Right lobe of liver (tissue), 4 donors: ENCODE data around the gene SEPTIN5.

Source experiments
- POLR2A ChIP-seq: fragments of 450-650 bp; IDR thresholded peaks from one replicate; pipeline ENCODE4 v1.6.1; 2017; ENCODE audit warnings: antibody characterized with exemption, mild to moderate bottlenecking
- TF ChIP-seq, protein P1 (sequence below), 4 donors: fragments of 200-600 bp in 3 of 4; fragments of 450-650 bp in 1 of 4; IDR thresholded peaks; one replicate each; pipeline versions ENCODE4 v1.5.1 to v1.8.0; 2016 to 2022; ENCODE audit warnings: antibody characterized with exemption in 4 of 4, mild to moderate bottlenecking in 2 of 4
- donor health status: DM: no; HTN: no; CAD: no.
- donor health status: DM: no; HTN: no; CAD: no.
- donor health status: DM: no; HTN: yes; CAD: no.

DNA sequence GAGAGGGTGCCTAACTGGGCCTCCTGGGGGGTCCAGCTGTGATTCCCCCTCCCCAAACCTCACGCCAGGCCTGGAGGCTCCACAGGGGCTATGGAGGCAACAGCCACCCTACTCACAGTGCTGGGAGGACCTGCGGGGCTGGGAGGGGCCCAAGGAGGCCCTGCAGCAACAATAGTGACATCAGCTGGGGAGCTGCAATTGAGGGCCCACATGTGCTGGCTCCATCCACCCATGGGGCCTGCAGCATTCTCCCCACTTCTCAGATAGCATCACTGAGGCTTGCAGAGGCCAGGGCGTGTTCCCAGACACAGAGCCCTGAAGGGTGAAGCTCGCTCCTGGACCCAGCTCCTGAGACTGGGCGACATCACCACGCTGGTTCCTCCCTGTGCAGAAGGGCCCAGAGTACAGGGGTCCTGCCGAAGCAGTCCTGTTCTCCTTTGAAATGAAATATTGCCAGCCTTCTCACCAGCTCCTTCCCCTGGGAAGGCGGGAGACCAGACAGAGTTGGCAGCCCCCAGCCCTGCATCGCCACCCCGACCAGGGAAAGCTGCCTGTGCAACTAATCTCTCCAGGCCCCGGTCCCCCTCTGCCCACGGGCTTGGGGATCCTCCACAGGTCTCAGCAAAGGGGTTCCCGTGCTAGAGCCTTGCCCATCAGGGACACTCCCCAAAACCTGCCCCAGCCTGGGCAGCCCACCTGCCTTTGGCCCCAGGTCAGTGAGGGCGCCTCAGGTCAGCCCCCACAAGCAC lies 37.4 kb downstream of the SEPTIN5 start:
- TF ChIP-seq, protein P1, sequence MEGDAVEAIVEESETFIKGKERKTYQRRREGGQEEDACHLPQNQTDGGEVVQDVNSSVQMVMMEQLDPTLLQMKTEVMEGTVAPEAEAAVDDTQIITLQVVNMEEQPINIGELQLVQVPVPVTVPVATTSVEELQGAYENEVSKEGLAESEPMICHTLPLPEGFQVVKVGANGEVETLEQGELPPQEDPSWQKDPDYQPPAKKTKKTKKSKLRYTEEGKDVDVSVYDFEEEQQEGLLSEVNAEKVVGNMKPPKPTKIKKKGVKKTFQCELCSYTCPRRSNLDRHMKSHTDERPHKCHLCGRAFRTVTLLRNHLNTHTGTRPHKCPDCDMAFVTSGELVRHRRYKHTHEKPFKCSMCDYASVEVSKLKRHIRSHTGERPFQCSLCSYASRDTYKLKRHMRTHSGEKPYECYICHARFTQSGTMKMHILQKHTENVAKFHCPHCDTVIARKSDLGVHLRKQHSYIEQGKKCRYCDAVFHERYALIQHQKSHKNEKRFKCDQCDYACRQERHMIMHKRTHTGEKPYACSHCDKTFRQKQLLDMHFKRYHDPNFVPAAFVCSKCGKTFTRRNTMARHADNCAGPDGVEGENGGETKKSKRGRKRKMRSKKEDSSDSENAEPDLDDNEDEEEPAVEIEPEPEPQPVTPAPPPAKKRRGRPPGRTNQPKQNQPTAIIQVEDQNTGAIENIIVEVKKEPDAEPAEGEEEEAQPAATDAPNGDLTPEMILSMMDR (IDR thresholded peaks at IDR 0.05): no peak
- no peak for TF ChIP-seq POLR2A
